ENCODE data around the gene AP1S2.

DNA sequence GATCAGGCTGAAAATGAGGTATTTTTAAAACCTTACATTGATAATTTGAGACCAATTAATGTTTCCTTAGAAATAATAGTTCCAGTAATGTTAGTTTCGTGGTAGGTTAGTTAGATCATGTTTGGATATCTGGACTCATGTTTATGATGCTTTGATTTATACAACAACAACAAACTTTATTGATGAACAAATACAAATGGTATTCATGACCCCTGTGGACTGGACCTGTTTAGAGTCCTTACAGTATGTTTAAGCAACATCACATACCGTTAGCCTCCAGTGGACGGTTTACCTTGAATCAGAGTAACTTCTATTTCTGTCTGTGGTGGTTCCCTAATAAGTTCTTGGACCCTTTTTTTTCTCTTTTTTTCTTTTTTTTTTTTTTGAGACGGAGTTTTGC is 46.4 kb downstream of the AP1S2 start:
- TF ChIP-seq, protein P1, sequence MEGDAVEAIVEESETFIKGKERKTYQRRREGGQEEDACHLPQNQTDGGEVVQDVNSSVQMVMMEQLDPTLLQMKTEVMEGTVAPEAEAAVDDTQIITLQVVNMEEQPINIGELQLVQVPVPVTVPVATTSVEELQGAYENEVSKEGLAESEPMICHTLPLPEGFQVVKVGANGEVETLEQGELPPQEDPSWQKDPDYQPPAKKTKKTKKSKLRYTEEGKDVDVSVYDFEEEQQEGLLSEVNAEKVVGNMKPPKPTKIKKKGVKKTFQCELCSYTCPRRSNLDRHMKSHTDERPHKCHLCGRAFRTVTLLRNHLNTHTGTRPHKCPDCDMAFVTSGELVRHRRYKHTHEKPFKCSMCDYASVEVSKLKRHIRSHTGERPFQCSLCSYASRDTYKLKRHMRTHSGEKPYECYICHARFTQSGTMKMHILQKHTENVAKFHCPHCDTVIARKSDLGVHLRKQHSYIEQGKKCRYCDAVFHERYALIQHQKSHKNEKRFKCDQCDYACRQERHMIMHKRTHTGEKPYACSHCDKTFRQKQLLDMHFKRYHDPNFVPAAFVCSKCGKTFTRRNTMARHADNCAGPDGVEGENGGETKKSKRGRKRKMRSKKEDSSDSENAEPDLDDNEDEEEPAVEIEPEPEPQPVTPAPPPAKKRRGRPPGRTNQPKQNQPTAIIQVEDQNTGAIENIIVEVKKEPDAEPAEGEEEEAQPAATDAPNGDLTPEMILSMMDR (IDR thresholded peaks at IDR 0.05): no peak
- TF ChIP-seq POLR2A (IDR thresholded peaks at IDR 0.05): no peak
